Fibroblast of pulmonary artery (primary cell): ENCODE results near the gene MAGI2.
A peak's percentile ranks its signal among the peaks of the same experiment; 100 is the strongest.

Experiments used
- DNase-seq: peaks from one replicate; pipeline ENCODE4 v3.0.0-alpha.2; 2010; ENCODE audit warnings: low read depth
- H3K4me3 ChIP-seq: replicated peaks from 2 replicates; pipeline ENCODE4 v1.5.1; 2011; ENCODE audit warnings: low read depth, mild to moderate bottlenecking, control low read depth, low read length, moderate library complexity
- TF ChIP-seq, protein P1 (sequence below): IDR thresholded peaks from 2 replicates; pipeline ENCODE4 v1.5.1; 2011; ENCODE audit warnings: mild to moderate bottlenecking, control low read depth, low read length, inconsistent platforms; ENCODE audit errors: missing control alignments

The MAGI2 gene

GRCh38 chr7:78020874-78021249 is 1432.6 kb downstream of the MAGI2 start:
- TF ChIP-seq, protein P1, sequence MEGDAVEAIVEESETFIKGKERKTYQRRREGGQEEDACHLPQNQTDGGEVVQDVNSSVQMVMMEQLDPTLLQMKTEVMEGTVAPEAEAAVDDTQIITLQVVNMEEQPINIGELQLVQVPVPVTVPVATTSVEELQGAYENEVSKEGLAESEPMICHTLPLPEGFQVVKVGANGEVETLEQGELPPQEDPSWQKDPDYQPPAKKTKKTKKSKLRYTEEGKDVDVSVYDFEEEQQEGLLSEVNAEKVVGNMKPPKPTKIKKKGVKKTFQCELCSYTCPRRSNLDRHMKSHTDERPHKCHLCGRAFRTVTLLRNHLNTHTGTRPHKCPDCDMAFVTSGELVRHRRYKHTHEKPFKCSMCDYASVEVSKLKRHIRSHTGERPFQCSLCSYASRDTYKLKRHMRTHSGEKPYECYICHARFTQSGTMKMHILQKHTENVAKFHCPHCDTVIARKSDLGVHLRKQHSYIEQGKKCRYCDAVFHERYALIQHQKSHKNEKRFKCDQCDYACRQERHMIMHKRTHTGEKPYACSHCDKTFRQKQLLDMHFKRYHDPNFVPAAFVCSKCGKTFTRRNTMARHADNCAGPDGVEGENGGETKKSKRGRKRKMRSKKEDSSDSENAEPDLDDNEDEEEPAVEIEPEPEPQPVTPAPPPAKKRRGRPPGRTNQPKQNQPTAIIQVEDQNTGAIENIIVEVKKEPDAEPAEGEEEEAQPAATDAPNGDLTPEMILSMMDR = no peak

GRCh38 chr7:78020136-78020873 is 1433.2 kb downstream of the MAGI2 start:
- H3K4me3 ChIP-seq = peak overlapping the region; percentile 55
- TF ChIP-seq, protein P1 = peak; percentile 51
- DNase-seq = peak; percentile 89

More at GRCh38 chr7:78020874-78021249, 1432.6 kb downstream of the MAGI2 start:
- H3K4me3 ChIP-seq = no peak overlapping the region
- DNase-seq = no peak

- DNase-seq = peak; percentile 80
- TF ChIP-seq, protein P1 = no peak
- H3K4me3 ChIP-seq = peak overlapping the region; percentile 55
These were observed 1433.9 kb downstream of the MAGI2 start for GRCh38 chr7:78019447-78020135.

DNA sequence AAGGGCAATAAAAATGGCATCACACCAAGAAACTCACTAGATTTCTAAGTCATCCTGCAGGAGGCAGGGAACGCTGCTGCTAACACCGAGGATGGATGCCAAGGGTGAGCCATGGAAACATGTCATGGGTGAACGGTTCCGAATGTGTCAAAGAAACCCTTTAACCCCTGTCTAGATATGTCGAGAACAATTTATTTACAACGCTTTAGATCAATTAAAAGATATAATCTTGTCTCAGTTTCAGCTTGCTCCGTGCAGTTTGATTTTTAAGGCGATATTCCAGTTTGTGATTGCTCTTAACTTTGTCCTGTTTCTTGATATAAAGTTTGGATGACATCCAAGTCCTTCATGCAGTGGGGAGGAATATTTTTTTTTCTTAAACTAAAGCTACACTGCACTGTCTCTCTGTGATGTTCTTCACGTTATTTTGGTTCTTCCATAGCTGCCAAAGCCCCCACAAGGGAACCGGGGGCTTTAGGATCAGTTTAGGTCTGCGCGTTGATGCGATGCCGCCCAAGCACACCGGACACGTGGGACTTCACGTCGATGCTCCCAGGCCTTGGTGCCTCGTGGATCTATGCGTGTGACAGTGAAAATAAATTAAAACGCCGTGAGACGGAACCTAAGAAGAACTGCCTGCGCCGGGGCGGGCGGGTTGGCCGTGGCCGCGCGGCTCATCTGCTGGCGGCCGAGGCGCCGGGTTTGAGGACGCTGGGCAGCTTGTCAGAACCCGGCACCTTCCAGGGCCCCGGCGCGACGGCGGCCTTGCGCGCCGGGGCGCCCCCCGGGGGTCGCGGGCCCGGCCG is 1434.6 kb downstream of the MAGI2 start:
- TF ChIP-seq, protein P1 = peak; percentile 29
- DNase-seq = peak; percentile 47
- H3K4me3 ChIP-seq = peak overlapping the region; percentile 50

- TF ChIP-seq, protein P1 = no peak
- H3K4me3 ChIP-seq = no peak overlapping the region
- DNase-seq = no peak
These were observed 1435.8 kb downstream of the MAGI2 start for GRCh38 chr7:78017591-78018100.

DNA sequence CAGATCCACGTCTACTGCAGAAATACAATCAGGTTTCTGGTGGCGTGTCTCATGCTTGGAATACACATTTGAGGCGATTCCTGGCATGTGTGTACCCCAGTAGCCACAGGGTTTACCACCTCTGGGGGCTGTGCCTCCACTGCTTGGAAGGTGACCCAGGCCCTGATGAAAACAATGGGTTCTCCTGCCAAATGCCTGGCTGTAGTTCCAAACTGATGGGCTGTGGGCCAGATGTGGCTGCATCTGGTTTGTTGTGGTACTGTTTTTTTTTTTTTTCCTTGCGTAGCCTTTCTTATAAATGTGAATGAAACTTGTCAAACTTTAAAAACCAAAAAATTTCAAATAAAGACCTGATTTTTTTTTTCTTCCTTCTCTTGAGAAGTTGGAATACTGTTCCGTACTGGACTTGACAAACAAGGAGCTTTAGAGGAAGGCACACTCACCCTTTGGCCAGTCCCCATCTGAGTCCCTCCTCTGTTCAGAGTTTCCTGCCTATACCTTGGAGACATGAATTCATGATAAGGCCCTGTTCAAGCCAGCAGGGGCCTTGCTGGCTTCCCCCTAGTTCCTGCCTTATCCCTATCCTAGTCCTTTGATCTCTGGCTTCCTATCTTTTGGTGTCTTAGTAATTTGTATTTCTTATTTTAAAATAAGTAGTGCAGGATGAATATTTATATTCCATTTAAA is 1437.8 kb downstream of the MAGI2 start:
- TF ChIP-seq, protein P1 = no peak
- peak; percentile 22 for DNase-seq
- no peak overlapping the region for H3K4me3 ChIP-seq
